Body of pancreas (tissue), 4 donors: ENCODE measurements around the gene ETV3. TPM values are rescaled to one million over a fixed set of nuclear protein-coding genes. Genes with fewer than 3 reads are reported as not detected.

Experiments
- ATAC-seq: fragments of 150-250 bp; one replicate; pipeline ENCODE4 v1.9.1; 2016
- DNase-seq, 4 donors: peaks; one replicate each; pipeline ENCODE4 v3.0.0-alpha.2; 2019
- H3K27ac ChIP-seq, 4 donors: fragments of 200-600 bp; sonication (generic); 1 replicate in 3 of 4; 2 replicates in 1 of 4; pipeline versions ENCODE4 v1.5.1 to v1.6.1; 2016 to 2019; ENCODE audit warnings: mild to moderate bottlenecking in 1 of 4, mixed read lengths in 1 of 4, moderate library complexity in 1 of 4
- H3K27me3 ChIP-seq, 2 donors: fragments of 200-600 bp; sonication (generic); one replicate each; pipeline ENCODE4 v1.6.0; 2016; ENCODE audit warnings: mild to moderate bottlenecking in 1 of 2
- H3K36me3 ChIP-seq, 2 donors: fragments of 200-600 bp; sonication (generic); replicated peaks in 1 of 2; 2 replicates each; pipeline ENCODE4 v1.5.1; 2016; ENCODE audit warnings: low read depth in 2 of 2; ENCODE audit not compliant: insufficient read depth in 1 of 2
- H3K4me1 ChIP-seq: fragments of 200-600 bp; sonication (generic); one replicate; pipeline ENCODE4 v1.6.0; 2016
- H3K4me3 ChIP-seq, 2 donors: fragments of 200-600 bp; sonication (generic); 1 replicate in 1 of 2; 2 replicates in 1 of 2; pipeline ENCODE4 v1.5.1; 2016 to 2019
- H3K9me3 ChIP-seq, 3 donors: fragments of 200-600 bp; sonication (generic); 1 replicate in 2 of 3; 2 replicates in 1 of 3; pipeline ENCODE4 v1.5.1; 2016
- CTCF ChIP-seq, 7 experiments: fragments of 450-650 bp in 4 of 7; fragments of 200-600 bp in 3 of 7; sonication (generic) in 3 of 7; IDR thresholded peaks; one replicate each; pipeline ENCODE4 v1.5.1; 2016 to 2019; ENCODE audit warnings: antibody characterized with exemption in 7 of 7
- POLR2A ChIP-seq, 3 donors: fragments of 450-650 bp; IDR thresholded peaks; one replicate each; pipeline ENCODE4 v1.6.1; 2016; ENCODE audit warnings: antibody characterized with exemption in 3 of 3, mild to moderate bottlenecking in 2 of 3
- WGBS, 2 donors: methylation state at CpG; one replicate each; pipeline ENCODE4 v1.1.5; 2017; 5-methylcytosine and 5-hydroxymethylcytosine counted together
- intact Hi-C: fragments of 100-400 bp; cut with DNase I; formaldehyde crosslinking; loops from one replicate; pipeline ENCODE4 v1.15.1; 2023
- total RNA-seq, 2 donors: library from RNA; depleted of rRNA; stranded (reverse); fragments of >200 nt; gene quantifications; one replicate each; pipeline ENCODE4 v1.1.0, GENCODE V29; 2016

Gene ETV3
- total RNA-seq, 2 donors from 2014 or later, result 5.6 to 11.4 TPM

- no peak overlapping the region for H3K4me3 ChIP-seq
- H3K4me1 ChIP-seq, result no peaks in the 10 kb centered on the region
- TF ChIP-seq CTCF (IDR thresholded peaks at IDR 0.05), result no peak
- no peak for TF ChIP-seq POLR2A (IDR thresholded peaks at IDR 0.05)
- no peaks in the 10 kb centered on the region for H3K27me3 ChIP-seq
- peaks cover 0 to 3% of the 10 kb centered on the region in 2 donors for H3K36me3 ChIP-seq
- no peak for ATAC-seq
- DNase-seq, result no peak
- H3K9me3 ChIP-seq, result no peaks in the 10 kb centered on the region
- H3K27ac ChIP-seq, result no peak overlapping the region
- intact Hi-C loops, result no loop called here
- 76 to 80% methylated on average over 9 of the region's 9 CpGs for WGBS, 2 donors
Measured at GRCh38 chr1:157119008-157119407, 19.2 kb downstream of the ETV3 start.

GRCh38 chr1:157117527-157118057 lies 20.6 kb downstream of the ETV3 start:
- DNase-seq (no peak), ATAC-seq (no peak)
- intact Hi-C loops, result no loop called here
- Histone ChIP-seq H3K9me3 (no peaks in the 10 kb centered on the region), H3K27ac (no peak overlapping the region), H3K4me1 (no peaks in the 10 kb centered on the region), H3K36me3 (no peaks in the 10 kb centered on the region), H3K27me3 (no peaks in the 10 kb centered on the region), H3K4me3 (no peak overlapping the region)
- 62 to 69% methylated on average over 3 to 4 of the region's 4 CpGs for WGBS, 2 donors
- TF ChIP-seq POLR2A (IDR thresholded peaks at IDR 0.05) (no peak), CTCF (IDR thresholded peaks at IDR 0.05) (no peak)

GRCh38 chr1:157116737-157117103 lies 21.5 kb downstream of the ETV3 start:
- no peak for ATAC-seq
- TF ChIP-seq CTCF (IDR thresholded peaks at IDR 0.05) (no peak), POLR2A (IDR thresholded peaks at IDR 0.05) (no peak)
- no peak overlapping the region for H3K4me3 ChIP-seq
- intact Hi-C loops, result no loop called here
- H3K9me3 ChIP-seq, result no peaks in the 10 kb centered on the region
- no peak for DNase-seq
- no peaks in the 10 kb centered on the region for H3K4me1 ChIP-seq
- H3K27ac ChIP-seq, result no peak overlapping the region
- H3K27me3 ChIP-seq, result no peaks in the 10 kb centered on the region
- H3K36me3 ChIP-seq, result no peaks in the 10 kb centered on the region

GRCh38 chr1:157115851-157116736 lies 22.1 kb downstream of the ETV3 start:
- H3K9me3 ChIP-seq, result no peaks in the 10 kb centered on the region
- WGBS, 2 donors, result 63 to 73% methylated on average over 15 to 16 of the region's 16 CpGs
- no peak overlapping the region for H3K4me3 ChIP-seq
- intact Hi-C loops, result no loop called here
- no peaks in the 10 kb centered on the region for H3K4me1 ChIP-seq
- TF ChIP-seq POLR2A (IDR thresholded peaks at IDR 0.05) (no peak), CTCF (IDR thresholded peaks at IDR 0.05) (no peak)
- H3K27ac ChIP-seq, result no peak overlapping the region
- no peaks in the 10 kb centered on the region for H3K27me3 ChIP-seq
- DNase-seq, result no peak
- H3K36me3 ChIP-seq, result no peaks in the 10 kb centered on the region
- ATAC-seq, result no peak

- ATAC-seq (no peak), DNase-seq (no peak)
- Histone ChIP-seq H3K4me3 (no peak overlapping the region), H3K27me3 (no peaks in the 10 kb centered on the region), H3K9me3 (no peaks in the 10 kb centered on the region), H3K36me3 (no peaks in the 10 kb centered on the region), H3K27ac (no peak overlapping the region), H3K4me1 (no peaks in the 10 kb centered on the region)
- WGBS, 2 donors, result 61 to 71% methylated on average over 3 of the region's 3 CpGs
- TF ChIP-seq POLR2A (IDR thresholded peaks at IDR 0.05), result no peak
- TF ChIP-seq CTCF (IDR thresholded peaks at IDR 0.05), result no peak
- intact Hi-C loops, result no loop called here
Measured at GRCh38 chr1:157115429-157115838, 22.8 kb downstream of the ETV3 start.
